ENCODE measurements around the gene GKN2.

GKN2 gene, protein sequence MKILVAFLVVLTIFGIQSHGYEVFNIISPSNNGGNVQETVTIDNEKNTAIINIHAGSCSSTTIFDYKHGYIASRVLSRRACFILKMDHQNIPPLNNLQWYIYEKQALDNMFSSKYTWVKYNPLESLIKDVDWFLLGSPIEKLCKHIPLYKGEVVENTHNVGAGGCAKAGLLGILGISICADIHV

DNA sequence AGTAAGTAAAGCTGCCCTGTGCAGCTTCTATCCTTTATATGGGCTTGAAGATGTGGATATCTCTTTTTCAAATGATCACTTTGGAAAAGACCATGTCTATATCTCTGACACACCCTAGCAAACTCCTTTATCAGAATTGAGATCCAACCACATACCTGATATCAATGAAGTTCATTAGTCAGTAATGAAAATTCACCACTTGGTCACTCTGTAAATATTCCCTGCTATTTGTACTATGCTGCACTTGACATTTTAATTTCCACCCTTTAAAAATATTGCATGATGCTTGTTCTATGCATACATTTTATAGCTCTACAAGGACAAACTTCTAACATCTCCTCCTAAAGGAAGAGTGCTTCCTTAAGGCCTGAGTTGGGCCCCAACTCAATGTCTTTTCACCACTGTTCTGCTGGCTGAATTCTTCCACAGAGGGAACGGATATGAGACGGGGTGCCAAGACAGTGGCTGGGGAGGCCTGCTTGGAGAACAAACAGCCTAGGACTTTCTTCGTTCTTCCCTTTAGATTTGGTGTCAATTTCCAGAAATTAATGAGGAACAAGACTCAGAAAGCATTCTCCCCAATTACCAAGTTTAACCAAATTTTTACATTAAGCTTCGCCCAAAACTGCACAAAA, at the start of gene GKN2:
GKN2 (minus strand) TSS at position 7 of the 635 bp plus-strand sequence. CDS start 32 bp downstream, outside the sequence.
- no peak within 1 kb of the TSS for H3K4me3 ChIP-seq (ENCODE audit: low read length)
- H2AFZ ChIP-seq (ENCODE audit: low read length), result no peak within 1 kb of the TSS
- H3K27ac ChIP-seq (ENCODE audit: low read length), result no peak within 1 kb of the TSS
- no peak within 1 kb of the TSS for H3K4me2 ChIP-seq (ENCODE audit: low read depth, low read length)
- H3K9me2 ChIP-seq (replicated peaks; ENCODE audit: insufficient read depth, low read length), result no peaks in the 10 kb centered on the region; the same call in 1 of the 2 replicates
- TF ChIP-seq EZH2phosphoT487 (IDR thresholded peaks at IDR 0.05; ENCODE audit: low read length), result no peak
- TF ChIP-seq, protein P1, sequence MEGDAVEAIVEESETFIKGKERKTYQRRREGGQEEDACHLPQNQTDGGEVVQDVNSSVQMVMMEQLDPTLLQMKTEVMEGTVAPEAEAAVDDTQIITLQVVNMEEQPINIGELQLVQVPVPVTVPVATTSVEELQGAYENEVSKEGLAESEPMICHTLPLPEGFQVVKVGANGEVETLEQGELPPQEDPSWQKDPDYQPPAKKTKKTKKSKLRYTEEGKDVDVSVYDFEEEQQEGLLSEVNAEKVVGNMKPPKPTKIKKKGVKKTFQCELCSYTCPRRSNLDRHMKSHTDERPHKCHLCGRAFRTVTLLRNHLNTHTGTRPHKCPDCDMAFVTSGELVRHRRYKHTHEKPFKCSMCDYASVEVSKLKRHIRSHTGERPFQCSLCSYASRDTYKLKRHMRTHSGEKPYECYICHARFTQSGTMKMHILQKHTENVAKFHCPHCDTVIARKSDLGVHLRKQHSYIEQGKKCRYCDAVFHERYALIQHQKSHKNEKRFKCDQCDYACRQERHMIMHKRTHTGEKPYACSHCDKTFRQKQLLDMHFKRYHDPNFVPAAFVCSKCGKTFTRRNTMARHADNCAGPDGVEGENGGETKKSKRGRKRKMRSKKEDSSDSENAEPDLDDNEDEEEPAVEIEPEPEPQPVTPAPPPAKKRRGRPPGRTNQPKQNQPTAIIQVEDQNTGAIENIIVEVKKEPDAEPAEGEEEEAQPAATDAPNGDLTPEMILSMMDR (IDR thresholded peaks at IDR 0.05; ENCODE audit: low read length), result no peak
- H3K79me2 ChIP-seq (ENCODE audit: low read length), result no peaks in the 10 kb centered on the region
- DNase-seq, result no peak
- no peaks in the 10 kb centered on the region for H3K36me3 ChIP-seq (replicated peaks; ENCODE audit: insufficient read depth, low read length)
- no peaks in the 10 kb centered on the region for H3F3A ChIP-seq (ENCODE audit: insufficient read depth, low read length)
- H4K20me1 ChIP-seq (ENCODE audit: insufficient read depth, low read length), result no peaks in the 10 kb centered on the region
- no peaks in the 10 kb centered on the region for H3K9me3 ChIP-seq (replicated peaks; ENCODE audit: insufficient read depth, low read length)
- no peak within 1 kb of the TSS for H3K9ac ChIP-seq (ENCODE audit: low read length)
- H3K4me1 ChIP-seq (ENCODE audit: low read length), result no peaks in the 10 kb centered on the region
- no peaks in the 10 kb centered on the region for H3K27me3 ChIP-seq (replicated peaks; ENCODE audit: insufficient read depth, low read length)

- Histone ChIP-seq H3K27ac (ENCODE audit: low read length) (no peak overlapping the region), H3K79me2 (ENCODE audit: low read length) (no peaks in the 10 kb centered on the region), H3K36me3 (replicated peaks; ENCODE audit: insufficient read depth, low read length) (no peaks in the 10 kb centered on the region), H3K4me1 (ENCODE audit: low read length) (no peaks in the 10 kb centered on the region), H3F3A (ENCODE audit: insufficient read depth, low read length) (no peaks in the 10 kb centered on the region), H3K9ac (ENCODE audit: low read length) (no peak overlapping the region), H2AFZ (ENCODE audit: low read length) (no peak overlapping the region), H4K20me1 (ENCODE audit: insufficient read depth, low read length) (no peaks in the 10 kb centered on the region), H3K9me2 (replicated peaks; ENCODE audit: insufficient read depth, low read length) (no peaks in the 10 kb centered on the region), H3K9me3 (replicated peaks; ENCODE audit: insufficient read depth, low read length) (no peaks in the 10 kb centered on the region), H3K4me2 (ENCODE audit: low read depth, low read length) (no peak overlapping the region), H3K4me3 (ENCODE audit: low read length) (no peak overlapping the region), H3K27me3 (replicated peaks; ENCODE audit: insufficient read depth, low read length) (no peaks in the 10 kb centered on the region)
- no peak for DNase-seq
- TF ChIP-seq, protein P1 (IDR thresholded peaks at IDR 0.05; ENCODE audit: low read length), result no peak
- TF ChIP-seq EZH2phosphoT487 (IDR thresholded peaks at IDR 0.05; ENCODE audit: low read length) (no peak), EZH2 (optimal IDR thresholded peaks at IDR 0.05; ENCODE audit: low read depth, low read length) (no peak)
Measured at GRCh38 chr2:69001879-69002278, 49.2 kb upstream of the GKN2 start.

DNA sequence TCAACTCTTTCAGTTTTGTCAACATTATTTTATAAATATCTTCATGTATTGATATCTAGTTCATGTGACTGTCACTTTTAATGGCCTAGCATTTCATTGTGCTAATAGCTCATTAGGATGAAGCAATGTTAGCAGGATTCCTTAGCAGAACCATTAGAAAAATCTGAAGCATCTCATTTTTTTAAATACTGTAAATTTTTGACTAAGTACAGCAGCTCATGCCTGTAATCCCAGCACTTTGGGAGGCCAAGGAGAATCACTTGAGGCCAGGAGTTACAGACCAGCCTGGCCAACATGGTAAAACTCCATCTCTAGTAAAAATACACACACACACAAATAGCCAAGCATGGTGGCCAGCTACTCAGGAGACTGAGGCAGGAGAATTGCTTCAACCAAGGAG, 44.7 kb upstream of the GKN2 start:
- H3K9me2 ChIP-seq (replicated peaks; ENCODE audit: insufficient read depth, low read length), result no peaks in the 10 kb centered on the region
- no peak overlapping the region for H3K4me2 ChIP-seq (ENCODE audit: low read depth, low read length)
- no peak overlapping the region for H2AFZ ChIP-seq (ENCODE audit: low read length)
- no peaks in the 10 kb centered on the region for H3K27me3 ChIP-seq (replicated peaks; ENCODE audit: insufficient read depth, low read length)
- no peak for DNase-seq
- H3K36me3 ChIP-seq (replicated peaks; ENCODE audit: insufficient read depth, low read length), result no peaks in the 10 kb centered on the region
- H4K20me1 ChIP-seq (ENCODE audit: insufficient read depth, low read length), result no peaks in the 10 kb centered on the region
- no peak overlapping the region for H3K4me3 ChIP-seq (ENCODE audit: low read length)
- TF ChIP-seq EZH2 (optimal IDR thresholded peaks at IDR 0.05; ENCODE audit: low read depth, low read length) (no peak), EZH2phosphoT487 (IDR thresholded peaks at IDR 0.05; ENCODE audit: low read length) (no peak)
- TF ChIP-seq, protein P1 (IDR thresholded peaks at IDR 0.05; ENCODE audit: low read length), result no peak
- no peaks in the 10 kb centered on the region for H3F3A ChIP-seq (ENCODE audit: insufficient read depth, low read length)
- H3K79me2 ChIP-seq (ENCODE audit: low read length), result no peaks in the 10 kb centered on the region
- no peak overlapping the region for H3K9ac ChIP-seq (ENCODE audit: low read length)
- no peak overlapping the region for H3K27ac ChIP-seq (ENCODE audit: low read length)
- no peaks in the 10 kb centered on the region for H3K4me1 ChIP-seq (ENCODE audit: low read length)
- H3K9me3 ChIP-seq (replicated peaks; ENCODE audit: insufficient read depth, low read length), result no peaks in the 10 kb centered on the region
